B cell (primary cell): ENCODE results near the gene GIMAP8. TPM values are rescaled to one million over a fixed set of nuclear protein-coding genes. Genes with fewer than 3 reads are reported as not detected.

Experiments
- ATAC-seq: fragments of 200-7000 bp; cut with Tn5 transposase; one replicate; pipeline ENCODE4 v1.10.0; 2021; ENCODE audit warnings: low read depth, mild to moderate bottlenecking, moderate number of reproducible peaks, moderate library complexity
- CTCF ChIA-PET: fragments of 350-600 bp; sonication (Branson Sonifier 250); formaldehyde crosslinking; loops from one replicate; lab custom pipeline; 2021; ENCODE audit warnings: antibody characterized with exemption, inconsistent platforms; lab: Charles Lee
- POLR2A ChIA-PET: fragments of 350-600 bp; sonication (Branson Sonifier 250); formaldehyde crosslinking; loops from one replicate; lab custom pipeline; 2021; ENCODE audit warnings: antibody characterized with exemption; lab: Charles Lee
- DNase-seq: peaks from one replicate; pipeline ENCODE4 v3.0.0; 2013
- H2AFZ ChIP-seq: 2 replicates; pipeline ENCODE4 v1.6.1; 2012; ENCODE audit warnings: mild to moderate bottlenecking, low read depth, low read length; ENCODE audit not compliant: insufficient read depth, poor library complexity, severe bottlenecking
- H3K27ac ChIP-seq, 2 donors: 1 replicate in 1 of 2; 2 replicates in 1 of 2; pipeline ENCODE4 v1.5.1; 2012 to 2013; ENCODE audit warnings: low read length in 2 of 2, mild to moderate bottlenecking in 2 of 2, moderate library complexity in 1 of 2
- H3K27me3 ChIP-seq, 4 experiments: fragments of 200-600 bp in 1 of 4; sonication (generic) in 1 of 4; replicated peaks in 1 of 4; 1 replicate in 2 of 4; 2 replicates in 2 of 4; pipeline versions ENCODE4 v1.6.1 to v1.7.0; 2013 to 2016; ENCODE audit warnings: low read length in 3 of 4, mild to moderate bottlenecking in 2 of 4, mixed read lengths in 1 of 4, moderate library complexity in 1 of 4; ENCODE audit not compliant: insufficient read depth in 4 of 4, control insufficient read depth in 3 of 4; ENCODE audit errors: control extremely low read depth in 1 of 4
- H3K36me3 ChIP-seq, 2 experiments: replicated peaks in 1 of 2; 1 replicate in 1 of 2; 2 replicates in 1 of 2; pipeline versions ENCODE4 v1.6.1 to v1.7.1; 2013; ENCODE audit warnings: low read length in 1 of 2; ENCODE audit not compliant: insufficient read depth in 2 of 2, control insufficient read depth in 1 of 2; ENCODE audit errors: control extremely low read depth in 1 of 2, extremely low read depth in 1 of 2
- H3K4me1 ChIP-seq, 2 donors: fragments of 200-600 bp in 1 of 2; sonication (generic) in 1 of 2; 1 replicate in 1 of 2; 2 replicates in 1 of 2; pipeline versions ENCODE4 v1.5.1 to v1.6.1; 2013 to 2017; ENCODE audit warnings: low read length in 2 of 2; ENCODE audit not compliant: control insufficient read depth in 2 of 2, insufficient read depth in 2 of 2
- H3K4me2 ChIP-seq: replicated peaks from 2 replicates; pipeline ENCODE3; 2012; ENCODE audit warnings: mild to moderate bottlenecking, low read depth, low read length; ENCODE audit not compliant: poor library complexity, severe bottlenecking
- H3K4me3 ChIP-seq, 5 experiments: fragments of 200-600 bp in 1 of 5; sonication (generic) in 1 of 5; 1 replicate in 3 of 5; 2 replicates in 2 of 5; pipeline versions ENCODE4 v1.5.1 to v1.7.0; 2011 to 2016; ENCODE audit warnings: low read length in 4 of 5, mild to moderate bottlenecking in 4 of 5, low read depth in 2 of 5, control low read depth in 1 of 5, moderate library complexity in 1 of 5; ENCODE audit not compliant: insufficient read depth in 1 of 5; ENCODE audit errors: control extremely low read depth in 1 of 5, extremely low read depth in 1 of 5
- H3K79me2 ChIP-seq: fragments of 200-600 bp; sonication (generic); one replicate; pipeline ENCODE4 v1.6.0; 2016; ENCODE audit warnings: low read length; ENCODE audit not compliant: control insufficient read depth, insufficient read depth
- H3K9ac ChIP-seq: fragments of 200-600 bp; sonication (generic); 2 replicates; pipeline ENCODE4 v1.6.1; 2017; ENCODE audit warnings: mild to moderate bottlenecking, low read length, moderate library complexity
- H3K9me3 ChIP-seq, 3 donors: one replicate each; pipeline versions ENCODE4 v1.6.1 to v1.7.1; 2013; ENCODE audit warnings: low read length in 2 of 3; ENCODE audit not compliant: control insufficient read depth in 2 of 3, insufficient read depth in 1 of 3; ENCODE audit errors: control extremely low read depth in 1 of 3
- H4K20me1 ChIP-seq: 2 replicates; pipeline ENCODE4 v1.6.0; 2012; ENCODE audit warnings: mild to moderate bottlenecking, low read length; ENCODE audit not compliant: insufficient read depth, control insufficient read depth, poor library complexity, severe bottlenecking
- H3K27ac Mint-ChIP-seq: one replicate; pipeline ENCODE4 v1.8.0; 2021; ENCODE audit warnings: mixed read lengths
- H3K27me3 Mint-ChIP-seq: one replicate; pipeline ENCODE4 v1.8.0; 2021; ENCODE audit warnings: mixed read lengths
- H3K4me1 Mint-ChIP-seq: one replicate; pipeline ENCODE4 v1.8.0; 2021; ENCODE audit warnings: mixed read lengths
- H3K4me3 Mint-ChIP-seq: one replicate; pipeline ENCODE4 v1.8.0; 2021; ENCODE audit warnings: mixed read lengths
- H3K9me3 Mint-ChIP-seq: one replicate; pipeline ENCODE4 v1.8.0; 2022; ENCODE audit warnings: mixed read lengths; ENCODE audit not compliant: insufficient read depth
- EZH2 ChIP-seq: IDR thresholded peaks from 2 replicates; pipeline ENCODE4 v1.6.1; 2012; ENCODE audit warnings: borderline replicate concordance, low read depth, mild to moderate bottlenecking, moderate library complexity, low read length; ENCODE audit not compliant: insufficient read depth, poor library complexity, severe bottlenecking
- WGBS: methylation state at CpG from one replicate; pipeline ENCODE4 v1.1.5; 2013; ENCODE audit warnings: missing lambda C conversion rate; ENCODE audit not compliant: insufficient coverage; 5-methylcytosine and 5-hydroxymethylcytosine counted together
- intact Hi-C: fragments of 100-400 bp; cut with micrococcal nuclease; formaldehyde crosslinking; loops from one replicate; pipeline ENCODE4 v1.10.0; 2022
- polyA plus RNA-seq: library from polyadenylated mRNA; depleted of rRNA; stranded (reverse); fragments of >200 nt; gene quantifications from 2 replicates; pipeline ENCODE4 v1.2.3, GENCODE V29; 2012
- total RNA-seq, 2 donors: library from RNA; stranded (reverse); fragments of 120-200 nt in 1 of 2; gene quantifications; 1 replicate in 1 of 2; 2 replicates in 1 of 2; pipeline versions ENCODE4 v1.2.3 to v1.2.4, GENCODE V29; 2013 to 2022
- TF ChIP-seq, protein P1 (sequence below): fragments of 200-600 bp; IDR thresholded peaks from one replicate; pipeline ENCODE4 v1.8.0; 2022; ENCODE audit warnings: antibody characterized with exemption, mild to moderate bottlenecking

GIMAP8 gene
- total and polyA plus RNA-seq, 2 donors (not counting 1 experiment from before 2014, with no cell fraction given) = 0.34 to 0.47 TPM

DNA sequence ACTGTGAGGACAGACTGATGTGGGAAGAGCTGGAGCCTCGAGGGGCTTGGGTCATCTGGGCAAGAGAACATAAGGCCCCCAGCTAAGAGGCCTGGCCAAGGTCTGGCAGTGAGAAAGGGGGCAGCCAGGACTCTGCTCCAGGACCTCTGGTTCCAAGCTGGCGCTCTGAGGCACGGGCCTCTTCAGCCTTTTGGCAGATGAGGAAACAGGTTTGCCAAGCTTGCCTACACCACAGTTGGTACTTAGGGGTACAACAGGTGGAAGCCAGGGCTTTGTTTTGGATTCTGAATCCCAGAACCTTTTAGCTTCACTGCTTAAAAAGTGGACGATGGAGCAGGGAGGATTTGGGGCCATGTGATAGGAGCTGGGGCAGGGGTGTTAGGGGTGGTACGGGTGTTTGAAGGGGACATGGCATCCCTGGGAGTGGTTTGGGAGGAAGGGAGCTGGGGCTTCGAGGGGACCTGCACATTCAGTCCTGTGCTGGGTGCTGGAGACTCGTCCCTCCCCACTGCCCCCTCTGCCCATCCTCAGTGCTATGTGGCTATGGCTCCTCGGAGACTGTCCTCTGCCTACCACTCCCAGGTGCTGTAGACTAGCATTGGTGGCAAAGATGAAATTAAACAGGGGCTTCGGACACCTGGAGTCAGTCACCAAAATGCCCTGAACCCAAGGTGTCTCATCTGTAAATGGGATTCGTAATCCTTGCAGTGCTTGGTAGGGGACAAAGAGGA lies 41.0 kb upstream of the GIMAP8 start:
- no peak overlapping the region for H3K4me3 ChIP-seq
- ATAC-seq (no peak), DNase-seq (no peak)
- no peak overlapping the region for H2AFZ ChIP-seq
- peak overlapping the region; percentile 95 for H3K4me2 ChIP-seq
- intact Hi-C loops = loop anchor here (5.0 to 10.0 kb wide), 2 partner anchors 985 to 1422 kb away; no protein-coding TSS in a partner anchor
- H3K27ac Mint-ChIP-seq = peak overlapping the region; percentile 97
- ChIA-PET POLR2A (interaction anchor here (0.7 to 7.1 kb wide), 3 partner anchors 42 to 564 kb away, joined by 6 to 120 read pairs (median 7); partner anchors contain the start of gene REPIN1), CTCF (interaction anchor here (0.7 to 4.9 kb wide), 3 partner anchors 9 to 53 kb away, joined by 3 to 25 read pairs (median 7); no protein-coding TSS in a partner anchor)
- no peaks in the 10 kb centered on the region for H3K27me3 ChIP-seq
- peak overlapping the region; percentile 90 for H3K4me3 Mint-ChIP-seq
- H3K4me1 ChIP-seq = peaks cover 35 to 51% of the 10 kb centered on the region in 2 donors
- no peaks in the 10 kb centered on the region for H3K9me3 Mint-ChIP-seq
- H3K79me2 ChIP-seq = peaks cover 14% of the 10 kb centered on the region
- H3K36me3 ChIP-seq = peaks cover 0 to 37% of the 10 kb centered on the region in 2 experiments
- no peak overlapping the region for H3K9ac ChIP-seq
- H3K27ac ChIP-seq = peak overlapping the region; percentile 91 to 97
- 86% methylated on average over 7 of the region's 10 CpGs for WGBS
- H3K9me3 ChIP-seq = peaks cover 0 to 3% (median 0%) of the 10 kb centered on the region in 3 donors
- no peaks in the 10 kb centered on the region for H3K27me3 Mint-ChIP-seq
- TF ChIP-seq EZH2 = no peak
- TF ChIP-seq, protein P1, sequence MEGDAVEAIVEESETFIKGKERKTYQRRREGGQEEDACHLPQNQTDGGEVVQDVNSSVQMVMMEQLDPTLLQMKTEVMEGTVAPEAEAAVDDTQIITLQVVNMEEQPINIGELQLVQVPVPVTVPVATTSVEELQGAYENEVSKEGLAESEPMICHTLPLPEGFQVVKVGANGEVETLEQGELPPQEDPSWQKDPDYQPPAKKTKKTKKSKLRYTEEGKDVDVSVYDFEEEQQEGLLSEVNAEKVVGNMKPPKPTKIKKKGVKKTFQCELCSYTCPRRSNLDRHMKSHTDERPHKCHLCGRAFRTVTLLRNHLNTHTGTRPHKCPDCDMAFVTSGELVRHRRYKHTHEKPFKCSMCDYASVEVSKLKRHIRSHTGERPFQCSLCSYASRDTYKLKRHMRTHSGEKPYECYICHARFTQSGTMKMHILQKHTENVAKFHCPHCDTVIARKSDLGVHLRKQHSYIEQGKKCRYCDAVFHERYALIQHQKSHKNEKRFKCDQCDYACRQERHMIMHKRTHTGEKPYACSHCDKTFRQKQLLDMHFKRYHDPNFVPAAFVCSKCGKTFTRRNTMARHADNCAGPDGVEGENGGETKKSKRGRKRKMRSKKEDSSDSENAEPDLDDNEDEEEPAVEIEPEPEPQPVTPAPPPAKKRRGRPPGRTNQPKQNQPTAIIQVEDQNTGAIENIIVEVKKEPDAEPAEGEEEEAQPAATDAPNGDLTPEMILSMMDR = no peak
- H3K4me1 Mint-ChIP-seq = peaks cover 45% of the 10 kb centered on the region
- no peaks in the 10 kb centered on the region for H4K20me1 ChIP-seq

DNA sequence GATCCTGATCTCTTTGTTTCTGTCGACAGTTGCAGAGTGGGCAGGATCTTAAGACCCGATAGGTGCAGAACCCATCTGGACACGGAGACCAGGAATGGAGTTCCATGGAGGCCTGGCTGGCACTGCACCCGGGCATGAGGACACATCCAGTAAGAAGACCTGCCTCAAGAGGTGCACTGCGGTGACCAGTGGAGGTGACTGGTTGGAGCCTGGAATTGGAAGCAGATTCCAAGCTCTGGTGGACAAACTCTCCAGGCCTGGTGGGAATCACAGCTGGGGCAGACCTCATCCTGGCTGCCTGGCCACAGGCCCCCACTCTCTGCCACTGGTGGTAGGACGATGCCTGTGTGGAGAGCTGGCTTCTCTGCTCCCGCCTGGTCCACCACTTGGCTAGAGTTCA lies 40.3 kb upstream of the GIMAP8 start:
- Histone ChIP-seq H3K4me1 (peaks cover 35 to 47% of the 10 kb centered on the region in 2 donors), H3K79me2 (peaks cover 14% of the 10 kb centered on the region), H3K27ac (peak overlapping the region in 1 of 2 donors; percentile 97), H3K9ac (no peak overlapping the region), H3K9me3 (peaks cover 0 to 3% (median 0%) of the 10 kb centered on the region in 3 donors), H2AFZ (no peak overlapping the region), H3K36me3 (peaks cover 0 to 37% of the 10 kb centered on the region in 2 experiments), H3K4me2 (no peak overlapping the region), H4K20me1 (no peaks in the 10 kb centered on the region), H3K4me3 (no peak overlapping the region), H3K27me3 (no peaks in the 10 kb centered on the region)
- Mint-ChIP-seq H3K4me1 (peaks cover 43% of the 10 kb centered on the region), H3K9me3 (no peaks in the 10 kb centered on the region), H3K27ac (no peak overlapping the region), H3K4me3 (no peak overlapping the region), H3K27me3 (no peaks in the 10 kb centered on the region)
- DNase-seq (no peak), ATAC-seq (no peak)
- intact Hi-C loops = no loop called here
- TF ChIP-seq, protein P1 = no peak
- no peak for TF ChIP-seq EZH2
- ChIA-PET CTCF (interaction anchor here (4.9 kb wide), 1 partner anchor 53 kb away, joined by 25 read pairs; no protein-coding TSS in a partner anchor), POLR2A (interaction anchor here (7.1 kb wide), 1 partner anchor 42 kb away, joined by 120 read pairs; the partner anchor contains the start of gene REPIN1)
- 97% methylated on average over 7 of the region's 7 CpGs for WGBS
